Neural progenitor cell (in vitro differentiated cells): ENCODE data around the gene PRELP. TPM values are rescaled to one million over a fixed set of nuclear protein-coding genes. Genes with fewer than 3 reads are reported as not detected.
A peak's percentile ranks its signal among the peaks of the same experiment; 100 is the strongest.
"Not testable (repeated sequence)": the region's sequence is repeated elsewhere in the genome, so short reads cannot be mapped to it uniquely, and the experiment has no call there.

ENCODE experiments used
- DNase-seq: peaks from one replicate; pipeline ENCODE4 v3.0.0-alpha.2; 2016; ENCODE audit warnings: low spot score
- H2AFZ ChIP-seq: fragments of 200-600 bp; sonication (generic); replicated peaks from 2 replicates; pipeline ENCODE4 v1.6.1; 2016; ENCODE audit warnings: antibody characterized with exemption
- H3F3A ChIP-seq: fragments of 200-600 bp; sonication (generic); 2 replicates; pipeline ENCODE4 v1.6.1; 2016; ENCODE audit warnings: antibody characterized with exemption, low read depth
- H3K27ac ChIP-seq: fragments of 200-600 bp; sonication (generic); 2 replicates; pipeline ENCODE4 v1.5.1; 2016; ENCODE audit warnings: mild to moderate bottlenecking
- H3K27me3 ChIP-seq: fragments of 200-600 bp; sonication (generic); 2 replicates; pipeline ENCODE4 v1.6.1; 2016; ENCODE audit warnings: mild to moderate bottlenecking, moderate library complexity
- H3K36me3 ChIP-seq: fragments of 200-600 bp; sonication (generic); 2 replicates; pipeline ENCODE4 v1.5.1; 2016
- H3K4me1 ChIP-seq: fragments of 200-600 bp; sonication (generic); 2 replicates; pipeline ENCODE4 v1.6.1; 2016; ENCODE audit warnings: mixed run types
- H3K4me2 ChIP-seq: fragments of 200-600 bp; sonication (generic); 2 replicates; pipeline ENCODE4 v1.6.1; 2016
- H3K4me3 ChIP-seq: fragments of 200-600 bp; sonication (generic); 2 replicates; pipeline ENCODE4 v1.5.1; 2016
- H3K79me2 ChIP-seq: fragments of 200-600 bp; sonication (generic); 2 replicates; pipeline ENCODE4 v1.6.1; 2016; ENCODE audit warnings: low read depth
- H3K9ac ChIP-seq: fragments of 200-600 bp; sonication (generic); 2 replicates; pipeline ENCODE4 v1.6.1; 2016
- H3K9me3 ChIP-seq: fragments of 200-600 bp; sonication (generic); 2 replicates; pipeline ENCODE4 v1.5.1; 2016; ENCODE audit warnings: low read depth
- H4K20me1 ChIP-seq: fragments of 200-600 bp; sonication (generic); 2 replicates; pipeline ENCODE4 v1.6.1; 2016; ENCODE audit warnings: low read depth
- H3K27ac Mint-ChIP-seq: 3 replicates; pipeline ENCODE4 v1.8.0; 2021; ENCODE audit warnings: mixed read lengths
- H3K27me3 Mint-ChIP-seq: 2 replicates; pipeline ENCODE4 v1.8.0; 2022; ENCODE audit warnings: low read depth, mild to moderate bottlenecking, inconsistent platforms, moderate library complexity, mixed read lengths; ENCODE audit not compliant: insufficient read depth
- H3K36me3 Mint-ChIP-seq: 3 replicates; pipeline ENCODE4 v1.8.0; 2021; ENCODE audit warnings: mixed read lengths
- H3K4me1 Mint-ChIP-seq: 3 replicates; pipeline ENCODE4 v1.8.0; 2021; ENCODE audit warnings: mixed read lengths
- H3K4me3 Mint-ChIP-seq: 3 replicates; pipeline ENCODE4 v1.8.0; 2021; ENCODE audit warnings: mild to moderate bottlenecking, moderate library complexity, mixed read lengths
- H3K9me3 Mint-ChIP-seq: 3 replicates; pipeline ENCODE4 v1.8.0; 2020; ENCODE audit warnings: mixed read lengths
- EZH2 ChIP-seq: fragments of 200-600 bp; sonication (generic); IDR thresholded peaks from 2 replicates; pipeline ENCODE4 v1.6.1; 2017; ENCODE audit warnings: antibody characterized with exemption, mild to moderate bottlenecking, moderate library complexity
- EZH2phosphoT487 ChIP-seq: fragments of 200-600 bp; sonication (generic); IDR thresholded peaks from 2 replicates; pipeline ENCODE4 v1.6.1; 2017; ENCODE audit warnings: antibody characterized with exemption
- total RNA-seq: library from RNA; depleted of rRNA; stranded (reverse); fragments of >200 nt; gene quantifications from 2 replicates; pipeline ENCODE4 v1.2.3, GENCODE V29; 2015; ENCODE audit warnings: low replicate concordance
- TF ChIP-seq, protein P1 (sequence below): fragments of 200-600 bp; sonication (generic); IDR thresholded peaks from 2 replicates; pipeline ENCODE4 v1.5.1; 2017; ENCODE audit warnings: antibody characterized with exemption, mild to moderate bottlenecking

PRELP gene
- total RNA-seq, 1 donor from 2014 or later: 0.26 TPM

- Histone ChIP-seq H3K36me3 (no peaks in the 10 kb centered on the region), H3K4me1 (peaks cover 35% of the 10 kb centered on the region), H3K4me3 (no peak overlapping the region), H2AFZ (no peak overlapping the region), H4K20me1 (no peaks in the 10 kb centered on the region), H3K9ac (no peak overlapping the region), H3K27me3 (no peaks in the 10 kb centered on the region), H3K27ac (no peak overlapping the region), H3K4me2 (no peak overlapping the region), H3F3A (no peaks in the 10 kb centered on the region), H3K9me3 (no peaks in the 10 kb centered on the region), H3K79me2 (no peaks in the 10 kb centered on the region)
- Mint-ChIP-seq H3K4me3 (peak overlapping the region; percentile 22), H3K27me3 (peaks cover 16% of the 10 kb centered on the region), H3K36me3 (no peaks in the 10 kb centered on the region), H3K9me3 (no peaks in the 10 kb centered on the region), H3K4me1 (peaks cover 88% of the 10 kb centered on the region), H3K27ac (no peak overlapping the region)
- TF ChIP-seq EZH2 (no peak), EZH2phosphoT487 (no peak)
- TF ChIP-seq, protein P1, sequence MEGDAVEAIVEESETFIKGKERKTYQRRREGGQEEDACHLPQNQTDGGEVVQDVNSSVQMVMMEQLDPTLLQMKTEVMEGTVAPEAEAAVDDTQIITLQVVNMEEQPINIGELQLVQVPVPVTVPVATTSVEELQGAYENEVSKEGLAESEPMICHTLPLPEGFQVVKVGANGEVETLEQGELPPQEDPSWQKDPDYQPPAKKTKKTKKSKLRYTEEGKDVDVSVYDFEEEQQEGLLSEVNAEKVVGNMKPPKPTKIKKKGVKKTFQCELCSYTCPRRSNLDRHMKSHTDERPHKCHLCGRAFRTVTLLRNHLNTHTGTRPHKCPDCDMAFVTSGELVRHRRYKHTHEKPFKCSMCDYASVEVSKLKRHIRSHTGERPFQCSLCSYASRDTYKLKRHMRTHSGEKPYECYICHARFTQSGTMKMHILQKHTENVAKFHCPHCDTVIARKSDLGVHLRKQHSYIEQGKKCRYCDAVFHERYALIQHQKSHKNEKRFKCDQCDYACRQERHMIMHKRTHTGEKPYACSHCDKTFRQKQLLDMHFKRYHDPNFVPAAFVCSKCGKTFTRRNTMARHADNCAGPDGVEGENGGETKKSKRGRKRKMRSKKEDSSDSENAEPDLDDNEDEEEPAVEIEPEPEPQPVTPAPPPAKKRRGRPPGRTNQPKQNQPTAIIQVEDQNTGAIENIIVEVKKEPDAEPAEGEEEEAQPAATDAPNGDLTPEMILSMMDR: no peak
- no peak for DNase-seq
These were observed 40.6 kb downstream of the PRELP start for GRCh38 chr1:203516184-203516583.

GRCh38 chr1:203516906-203517305 lies 41.3 kb downstream of the PRELP start:
- Mint-ChIP-seq H3K4me1 (peaks cover 88% of the 10 kb centered on the region), H3K9me3 (no peaks in the 10 kb centered on the region), H3K27me3 (peaks cover 14% of the 10 kb centered on the region), H3K36me3 (no peaks in the 10 kb centered on the region), H3K4me3 (no peak overlapping the region), H3K27ac (no peak overlapping the region)
- Histone ChIP-seq H3K9me3 (no peaks in the 10 kb centered on the region), H2AFZ (no peak overlapping the region), H3K79me2 (no peaks in the 10 kb centered on the region), H3F3A (no peaks in the 10 kb centered on the region), H3K4me2 (no peak overlapping the region), H3K9ac (no peak overlapping the region), H4K20me1 (no peaks in the 10 kb centered on the region), H3K4me1 (peaks cover 35% of the 10 kb centered on the region), H3K27me3 (no peaks in the 10 kb centered on the region), H3K4me3 (no peak overlapping the region), H3K36me3 (no peaks in the 10 kb centered on the region), H3K27ac (no peak overlapping the region)
- DNase-seq: no peak
- TF ChIP-seq, protein P1: no peak
- TF ChIP-seq EZH2phosphoT487: no peak
- TF ChIP-seq EZH2: no peak

- Histone ChIP-seq H3K4me3 (no peak overlapping the region), H3K27ac (no peak overlapping the region), H3K9ac (no peak overlapping the region), H4K20me1 (no peaks in the 10 kb centered on the region), H3K36me3 (no peaks in the 10 kb centered on the region), H3K4me2 (no peak overlapping the region), H3K9me3 (no peaks in the 10 kb centered on the region), H3F3A (peaks cover 4% of the 10 kb centered on the region), H3K4me1 (peaks cover 41% of the 10 kb centered on the region), H3K27me3 (no peaks in the 10 kb centered on the region), H3K79me2 (no peaks in the 10 kb centered on the region), H2AFZ (no peak overlapping the region)
- Mint-ChIP-seq H3K27ac (peak overlapping the region; percentile 57), H3K4me3 (no peak overlapping the region), H3K27me3 (peaks cover 13% of the 10 kb centered on the region), H3K4me1 (peaks cover 89% of the 10 kb centered on the region), H3K9me3 (no peaks in the 10 kb centered on the region), H3K36me3 (no peaks in the 10 kb centered on the region)
- TF ChIP-seq EZH2: no peak
- TF ChIP-seq, protein P1: no peak
- no peak for DNase-seq
These were observed 42.0 kb downstream of the PRELP start for GRCh38 chr1:203517426-203518110.

DNA sequence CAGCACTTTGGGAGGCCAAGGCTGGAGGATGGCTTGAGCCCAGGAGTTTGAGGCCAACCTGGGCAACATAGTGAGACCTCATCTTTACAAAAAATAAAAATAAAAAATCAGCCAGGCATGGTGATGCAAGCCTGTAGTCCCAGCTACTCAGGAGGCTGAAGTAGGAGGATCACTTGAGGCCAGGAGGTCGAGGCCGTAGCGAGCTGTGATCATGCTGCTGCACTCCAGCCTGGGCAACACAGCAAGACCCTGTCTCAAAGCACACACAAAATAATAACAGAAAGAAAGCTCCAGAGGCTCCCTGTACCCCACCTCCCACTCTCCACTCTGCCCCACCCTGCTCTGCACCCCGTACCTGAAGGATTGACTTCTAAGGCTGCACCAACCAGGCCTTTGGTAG lies 42.5 kb downstream of the PRELP start:
- not testable (repeated sequence) for H3K36me3 Mint-ChIP-seq, H3K36me3 ChIP-seq, H2AFZ ChIP-seq, H3K4me3 Mint-ChIP-seq, H3K9ac ChIP-seq, H3K27ac ChIP-seq, H3K4me2 ChIP-seq, H3K79me2 ChIP-seq, H3K9me3 Mint-ChIP-seq, H4K20me1 ChIP-seq, H3K27me3 ChIP-seq, DNase-seq, H3F3A ChIP-seq, H3K4me3 ChIP-seq, H3K9me3 ChIP-seq
- H3K27ac Mint-ChIP-seq: peak overlapping the region; percentile 82
- peaks cover 44% of the 10 kb centered on the region for H3K4me1 ChIP-seq
- peaks cover 17% of the 10 kb centered on the region for H3K27me3 Mint-ChIP-seq
- peaks cover 89% of the 10 kb centered on the region for H3K4me1 Mint-ChIP-seq
